ENCODE measurements around the gene SEMA7A.

The SEMA7A gene

GRCh38 chr15:74460871-74461846 lies 27.4 kb upstream of the SEMA7A start, which contains the start of gene UBL7:
Gene UBL7, minus strand, starts transcription at chr15:74461160. Its CDS starts 2,293 bp downstream, at chr15:74458867.
- TF ChIP-seq, protein P1, sequence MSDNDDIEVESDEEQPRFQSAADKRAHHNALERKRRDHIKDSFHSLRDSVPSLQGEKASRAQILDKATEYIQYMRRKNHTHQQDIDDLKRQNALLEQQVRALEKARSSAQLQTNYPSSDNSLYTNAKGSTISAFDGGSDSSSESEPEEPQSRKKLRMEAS (IDR thresholded peaks at IDR 0.05), result peak; percentile 70; the same call in 1 of the 2 replicates
- TF ChIP-seq TCF12 (IDR thresholded peaks at IDR 0.05; ENCODE audit: low read depth), result peak; percentile 63
- peak; percentile 73 for TF ChIP-seq YY1 (IDR thresholded peaks at IDR 0.05; ENCODE audit: low read depth)
- TF ChIP-seq ZBTB7A (IDR thresholded peaks at IDR 0.05; ENCODE audit: low read depth), result no peak
- peak; percentile 33; the same call in 1 of the 2 replicates for TF ChIP-seq RAD21 (IDR thresholded peaks at IDR 0.05; ENCODE audit: low read depth)
- TF ChIP-seq EGR1 (IDR thresholded peaks at IDR 0.05), result no peak
- no peak for TF ChIP-seq REST (IDR thresholded peaks at IDR 0.05; ENCODE audit: low read depth)
- TF ChIP-seq USF1 (IDR thresholded peaks at IDR 0.05), result no peak
- no peak for TF ChIP-seq FOXM1 (IDR thresholded peaks at IDR 0.05; ENCODE audit: borderline replicate concordance, low read depth)
- no peak for TF ChIP-seq EP300 (IDR thresholded peaks at IDR 0.05; ENCODE audit: borderline replicate concordance)
- TF ChIP-seq TEAD4 (IDR thresholded peaks at IDR 0.05), result 0 out of 2 replicates have a peak, but pooled peaks have one; percentile 37
- no peak for TF ChIP-seq CEBPB (IDR thresholded peaks at IDR 0.05)
- peak; percentile 89 for TF ChIP-seq TAF1 (IDR thresholded peaks at IDR 0.05; ENCODE audit: low read depth)
- peak; percentile 38; the same call in 1 of the 2 replicates for TF ChIP-seq NFIC (IDR thresholded peaks at IDR 0.05)
- 0 out of 2 replicates have a peak, but pooled peaks have one; percentile 13 for TF ChIP-seq CREB1 (IDR thresholded peaks at IDR 0.05; ENCODE audit: low read depth)

DNA sequence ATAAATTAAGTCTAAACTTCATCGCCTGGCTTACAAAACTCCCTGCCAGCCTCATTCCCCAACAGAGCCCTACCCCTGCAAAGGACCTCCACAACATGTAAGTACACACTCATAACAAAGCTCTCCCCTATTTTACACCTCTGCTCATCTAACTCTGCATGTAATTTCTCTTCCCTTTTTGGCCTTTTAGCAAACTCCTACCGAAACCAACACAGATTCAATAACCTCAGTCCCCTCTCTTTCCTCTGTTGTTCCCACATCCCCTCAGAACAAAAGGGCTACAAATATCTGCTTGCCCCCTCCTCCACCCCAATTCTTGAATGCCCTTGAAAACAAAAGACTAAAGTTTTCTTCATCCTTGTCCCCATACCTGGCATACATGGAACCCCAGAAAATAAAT lies 26.5 kb upstream of the SEMA7A start:
- TF ChIP-seq REST (IDR thresholded peaks at IDR 0.05; ENCODE audit: low read depth), result no peak
- TF ChIP-seq FOXM1 (IDR thresholded peaks at IDR 0.05; ENCODE audit: borderline replicate concordance, low read depth), result no peak
- TF ChIP-seq ZBTB7A (IDR thresholded peaks at IDR 0.05; ENCODE audit: low read depth), result no peak
- no peak for TF ChIP-seq RAD21 (IDR thresholded peaks at IDR 0.05; ENCODE audit: low read depth)
- no peak for TF ChIP-seq NFIC (IDR thresholded peaks at IDR 0.05)
- TF ChIP-seq CEBPB (IDR thresholded peaks at IDR 0.05), result no peak
- TF ChIP-seq, protein P1 (IDR thresholded peaks at IDR 0.05), result no peak
- TF ChIP-seq CREB1 (IDR thresholded peaks at IDR 0.05; ENCODE audit: low read depth), result no peak
- TF ChIP-seq TCF12 (IDR thresholded peaks at IDR 0.05; ENCODE audit: low read depth), result no peak
- no peak for TF ChIP-seq TAF1 (IDR thresholded peaks at IDR 0.05; ENCODE audit: low read depth)

- TF ChIP-seq YY1 (IDR thresholded peaks at IDR 0.05; ENCODE audit: low read depth), result no peak
- TF ChIP-seq CEBPB (IDR thresholded peaks at IDR 0.05), result no peak
- TF ChIP-seq, protein P1 (IDR thresholded peaks at IDR 0.05), result no peak
- TF ChIP-seq CREB1 (IDR thresholded peaks at IDR 0.05; ENCODE audit: low read depth), result no peak
- TF ChIP-seq FOXM1 (IDR thresholded peaks at IDR 0.05; ENCODE audit: borderline replicate concordance, low read depth), result no peak
- no peak for TF ChIP-seq REST (IDR thresholded peaks at IDR 0.05; ENCODE audit: low read depth)
- TF ChIP-seq TCF12 (IDR thresholded peaks at IDR 0.05; ENCODE audit: low read depth), result no peak
- no peak for TF ChIP-seq EGR1 (IDR thresholded peaks at IDR 0.05)
- TF ChIP-seq TEAD4 (IDR thresholded peaks at IDR 0.05), result no peak
- no peak for TF ChIP-seq NFIC (IDR thresholded peaks at IDR 0.05)
- TF ChIP-seq RAD21 (IDR thresholded peaks at IDR 0.05; ENCODE audit: low read depth), result no peak
- no peak for TF ChIP-seq EP300 (IDR thresholded peaks at IDR 0.05; ENCODE audit: borderline replicate concordance)
- no peak for TF ChIP-seq TAF1 (IDR thresholded peaks at IDR 0.05; ENCODE audit: low read depth)
- TF ChIP-seq USF1 (IDR thresholded peaks at IDR 0.05), result no peak
- TF ChIP-seq ZBTB7A (IDR thresholded peaks at IDR 0.05; ENCODE audit: low read depth), result no peak
Measured at GRCh38 chr15:74458473-74458872, 24.7 kb upstream of the SEMA7A start.

Data from Ishikawa (cell line).